Activated naive CD8-positive, alpha-beta T cell treated with anti-CD3 and anti-CD28 coated beads, Interleukin-2, amount 50 U/mL, for 24 hours (primary cell): ENCODE data around the gene PPP6R1.
"Not testable (repeated sequence)": the region's sequence is repeated elsewhere in the genome, so short reads cannot be mapped to it uniquely, and the experiment has no call there.

Source experiments
- ATAC-seq: fragments of 150-1000 bp; cut with Tn5 transposase; one replicate; pipeline ENCODE4 v1.10.0; 2021
- DNase-seq: peaks from one replicate; pipeline ENCODE4 v3.0.0; 2021
- H3K27ac Mint-ChIP-seq: one replicate; pipeline ENCODE4 v1.8.0; 2021; ENCODE audit warnings: mild to moderate bottlenecking, mixed read lengths
- H3K27me3 Mint-ChIP-seq: one replicate; pipeline ENCODE4 v1.8.0; 2021; ENCODE audit warnings: mixed read lengths
- H3K36me3 Mint-ChIP-seq: one replicate; pipeline ENCODE4 v1.8.0; 2021; ENCODE audit warnings: low read depth, mixed read lengths
- H3K4me1 Mint-ChIP-seq: one replicate; pipeline ENCODE4 v1.8.0; 2021; ENCODE audit warnings: mixed read lengths
- H3K4me3 Mint-ChIP-seq: one replicate; pipeline ENCODE4 v1.8.0; 2021; ENCODE audit warnings: mild to moderate bottlenecking, moderate library complexity, mixed read lengths
- H3K9me3 Mint-ChIP-seq: one replicate; pipeline ENCODE4 v1.8.0; 2021; ENCODE audit warnings: mixed read lengths

The PPP6R1 gene

GRCh38 chr19:55220525-55220924, 38.3 kb downstream of the PPP6R1 start:
- peaks cover 18% of the 10 kb centered on the region for H3K36me3 Mint-ChIP-seq
- no peak overlapping the region for H3K27ac Mint-ChIP-seq
- H3K4me3 Mint-ChIP-seq, result no peak overlapping the region
- ATAC-seq (no peak), DNase-seq (no peak)
- H3K9me3 Mint-ChIP-seq, result peaks cover 9% of the 10 kb centered on the region
- H3K4me1 Mint-ChIP-seq, result peaks cover 16% of the 10 kb centered on the region
- H3K27me3 Mint-ChIP-seq, result peaks cover 8% of the 10 kb centered on the region

- DNase-seq (peak; percentile 58), ATAC-seq (peak; percentile 87)
- Mint-ChIP-seq H3K4me3 (peak overlapping the region; percentile 58), H3K27me3 (peaks cover 21% of the 10 kb centered on the region), H3K4me1 (peaks cover 16% of the 10 kb centered on the region), H3K27ac (peak overlapping the region; percentile 60), H3K9me3 (peaks cover 21% of the 10 kb centered on the region), H3K36me3 (peaks cover 18% of the 10 kb centered on the region)
Measured at GRCh38 chr19:55216461-55217198, 42.2 kb downstream of the PPP6R1 start.

GRCh38 chr19:55213547-55213946, 45.3 kb downstream of the PPP6R1 start:
- no peak for ATAC-seq
- peaks cover 15% of the 10 kb centered on the region for H3K4me1 Mint-ChIP-seq
- H3K4me3 Mint-ChIP-seq, result no peak overlapping the region
- H3K9me3 Mint-ChIP-seq, result peaks cover 18% of the 10 kb centered on the region
- peaks cover 3% of the 10 kb centered on the region for H3K36me3 Mint-ChIP-seq
- no peak for DNase-seq
- peaks cover 27% of the 10 kb centered on the region for H3K27me3 Mint-ChIP-seq
- no peak overlapping the region for H3K27ac Mint-ChIP-seq

- H3K4me3 Mint-ChIP-seq, result no peak overlapping the region
- ATAC-seq (no peak), DNase-seq (peak; percentile 63)
- H3K9me3 Mint-ChIP-seq, result peaks cover 18% of the 10 kb centered on the region
- peaks cover 3% of the 10 kb centered on the region for H3K36me3 Mint-ChIP-seq
- H3K4me1 Mint-ChIP-seq, result peaks cover 12% of the 10 kb centered on the region
- peaks cover 27% of the 10 kb centered on the region for H3K27me3 Mint-ChIP-seq
- H3K27ac Mint-ChIP-seq, result no peak overlapping the region
Measured at GRCh38 chr19:55212447-55212846, 46.4 kb downstream of the PPP6R1 start.

- Mint-ChIP-seq H3K9me3 (peaks cover 10% of the 10 kb centered on the region), H3K27ac (no peak overlapping the region), H3K36me3 (peaks cover 3% of the 10 kb centered on the region), H3K27me3 (peaks cover 35% of the 10 kb centered on the region), H3K4me3 (no peak overlapping the region), H3K4me1 (peaks cover 3% of the 10 kb centered on the region)
- DNase-seq, result no peak
- no peak for ATAC-seq
Measured at GRCh38 chr19:55209693-55210472, 48.9 kb downstream of the PPP6R1 start.

- H3K27me3 Mint-ChIP-seq, result peaks cover 38% of the 10 kb centered on the region
- H3K27ac Mint-ChIP-seq, result no peak within 1 kb of the TSS
- ATAC-seq (no peak), DNase-seq (no peak)
- peaks cover 3% of the 10 kb centered on the region for H3K36me3 Mint-ChIP-seq
- H3K4me1 Mint-ChIP-seq, result peaks cover 3% of the 10 kb centered on the region
- peaks cover 9% of the 10 kb centered on the region for H3K9me3 Mint-ChIP-seq
- H3K4me3 Mint-ChIP-seq, result no peak within 1 kb of the TSS
Measured at GRCh38 chr19:55208880-55209692, 49.7 kb downstream of the PPP6R1 start, which contains the start of gene PTPRH. TSS of gene PTPRH (minus strand) at chr19:55209501. CDS start at chr19:55209433, 68 bp downstream.

GRCh38 chr19:55206664-55207500, 51.9 kb downstream of the PPP6R1 start:
- DNase-seq, result peak; percentile 64
- no peak overlapping the region for H3K4me3 Mint-ChIP-seq
- H3K4me1 Mint-ChIP-seq, result peaks cover 3% of the 10 kb centered on the region
- H3K9me3 Mint-ChIP-seq, result no peaks in the 10 kb centered on the region
- peak; percentile 90 for ATAC-seq
- peaks cover 38% of the 10 kb centered on the region for H3K27me3 Mint-ChIP-seq
- H3K27ac Mint-ChIP-seq, result peak overlapping the region; percentile 47
- H3K36me3 Mint-ChIP-seq, result no peaks in the 10 kb centered on the region

GRCh38 chr19:55202199-55202598, 56.6 kb downstream of the PPP6R1 start:
- H3K4me1 Mint-ChIP-seq, H3K36me3 Mint-ChIP-seq, H3K27ac Mint-ChIP-seq, H3K9me3 Mint-ChIP-seq, H3K4me3 Mint-ChIP-seq, DNase-seq, ATAC-seq: not testable (repeated sequence)
- peaks cover 40% of the 10 kb centered on the region for H3K27me3 Mint-ChIP-seq

GRCh38 chr19:55199620-55200204, 59.1 kb downstream of the PPP6R1 start:
- H3K27ac Mint-ChIP-seq, result no peak overlapping the region
- DNase-seq (no peak), ATAC-seq (no peak)
- H3K4me1 Mint-ChIP-seq, result no peaks in the 10 kb centered on the region
- H3K4me3 Mint-ChIP-seq, result no peak overlapping the region
- H3K9me3 Mint-ChIP-seq, result no peaks in the 10 kb centered on the region
- peaks cover 20% of the 10 kb centered on the region for H3K27me3 Mint-ChIP-seq
- H3K36me3 Mint-ChIP-seq, result no peaks in the 10 kb centered on the region

GRCh38 chr19:55198651-55199050, 60.2 kb downstream of the PPP6R1 start:
- H3K4me1 Mint-ChIP-seq, result no peaks in the 10 kb centered on the region
- ATAC-seq (no peak), DNase-seq (no peak)
- H3K4me3 Mint-ChIP-seq, result no peak overlapping the region
- H3K27me3 Mint-ChIP-seq, result peaks cover 13% of the 10 kb centered on the region
- no peak overlapping the region for H3K27ac Mint-ChIP-seq
- H3K9me3 Mint-ChIP-seq, result no peaks in the 10 kb centered on the region
- no peaks in the 10 kb centered on the region for H3K36me3 Mint-ChIP-seq

GRCh38 chr19:55197528-55197927, 61.3 kb downstream of the PPP6R1 start:
- DNase-seq, result no peak
- H3K27me3 Mint-ChIP-seq, result peaks cover 13% of the 10 kb centered on the region
- H3K27ac Mint-ChIP-seq, result no peak overlapping the region
- H3K9me3 Mint-ChIP-seq, result no peaks in the 10 kb centered on the region
- no peak overlapping the region for H3K4me3 Mint-ChIP-seq
- no peaks in the 10 kb centered on the region for H3K36me3 Mint-ChIP-seq
- no peak for ATAC-seq
- no peaks in the 10 kb centered on the region for H3K4me1 Mint-ChIP-seq

- no peak overlapping the region for H3K4me3 Mint-ChIP-seq
- H3K36me3 Mint-ChIP-seq, result no peaks in the 10 kb centered on the region
- DNase-seq (no peak), ATAC-seq (no peak)
- no peak overlapping the region for H3K27ac Mint-ChIP-seq
- no peaks in the 10 kb centered on the region for H3K4me1 Mint-ChIP-seq
- no peaks in the 10 kb centered on the region for H3K9me3 Mint-ChIP-seq
- H3K27me3 Mint-ChIP-seq, result peaks cover 11% of the 10 kb centered on the region
Measured at GRCh38 chr19:55196803-55197202, 62.0 kb downstream of the PPP6R1 start.

- DNase-seq (no peak), ATAC-seq (no peak)
- H3K27ac Mint-ChIP-seq, result no peak overlapping the region
- H3K36me3 Mint-ChIP-seq, result no peaks in the 10 kb centered on the region
- H3K4me3 Mint-ChIP-seq, result no peak overlapping the region
- no peaks in the 10 kb centered on the region for H3K9me3 Mint-ChIP-seq
- peaks cover 4% of the 10 kb centered on the region for H3K4me1 Mint-ChIP-seq
- H3K27me3 Mint-ChIP-seq, result peaks cover 6% of the 10 kb centered on the region
Measured at GRCh38 chr19:55193481-55193880, 65.3 kb downstream of the PPP6R1 start.
